Measurements from ENCODE around the gene IGFALS.

The IGFALS gene

GRCh38 chr16:1768061-1768766, 25.3 kb downstream of the IGFALS start:
- DNase-seq (ENCODE audit: insufficient read length) (no peak), FAIRE-seq (no peak)
- TF ChIP-seq TAF1 (IDR thresholded peaks at IDR 0.05; ENCODE audit: borderline replicate concordance, low read depth, low read length) (no peak), POLR2A (IDR thresholded peaks at IDR 0.05; ENCODE audit: low read depth, low read length) (no peak), POLR2AphosphoS5 (IDR thresholded peaks at IDR 0.05; ENCODE audit: low read depth, low read length) (no peak)

GRCh38 chr16:1767116-1767994, 26.1 kb downstream of the IGFALS start:
- no peak for FAIRE-seq
- TF ChIP-seq POLR2AphosphoS5 (IDR thresholded peaks at IDR 0.05; ENCODE audit: low read depth, low read length): no peak
- no peak for TF ChIP-seq TAF1 (IDR thresholded peaks at IDR 0.05; ENCODE audit: borderline replicate concordance, low read depth, low read length)
- TF ChIP-seq POLR2A (IDR thresholded peaks at IDR 0.05; ENCODE audit: low read depth, low read length): no peak
- no peak for DNase-seq (ENCODE audit: insufficient read length)

GRCh38 chr16:1766701-1767100, 26.8 kb downstream of the IGFALS start:
- DNase-seq (ENCODE audit: insufficient read length): no peak
- TF ChIP-seq POLR2A (IDR thresholded peaks at IDR 0.05; ENCODE audit: low read depth, low read length) (no peak), TAF1 (IDR thresholded peaks at IDR 0.05; ENCODE audit: borderline replicate concordance, low read depth, low read length) (no peak), POLR2AphosphoS5 (IDR thresholded peaks at IDR 0.05; ENCODE audit: low read depth, low read length) (no peak)
- no peak for FAIRE-seq

GRCh38 chr16:1766231-1766630, 27.3 kb downstream of the IGFALS start:
- DNase-seq (ENCODE audit: insufficient read length): no peak
- FAIRE-seq: no peak
- TF ChIP-seq POLR2A (IDR thresholded peaks at IDR 0.05; ENCODE audit: low read depth, low read length) (no peak), TAF1 (IDR thresholded peaks at IDR 0.05; ENCODE audit: borderline replicate concordance, low read depth, low read length) (no peak), POLR2AphosphoS5 (IDR thresholded peaks at IDR 0.05; ENCODE audit: low read depth, low read length) (no peak)

GRCh38 chr16:1765826-1766225, 27.7 kb downstream of the IGFALS start:
- FAIRE-seq (no peak), DNase-seq (ENCODE audit: insufficient read length) (no peak)
- TF ChIP-seq POLR2A (IDR thresholded peaks at IDR 0.05; ENCODE audit: low read depth, low read length) (no peak), TAF1 (IDR thresholded peaks at IDR 0.05; ENCODE audit: borderline replicate concordance, low read depth, low read length) (no peak), POLR2AphosphoS5 (IDR thresholded peaks at IDR 0.05; ENCODE audit: low read depth, low read length) (no peak)

- FAIRE-seq (no peak), DNase-seq (ENCODE audit: insufficient read length) (no peak)
- TF ChIP-seq POLR2AphosphoS5 (IDR thresholded peaks at IDR 0.05; ENCODE audit: low read depth, low read length) (no peak), TAF1 (IDR thresholded peaks at IDR 0.05; ENCODE audit: borderline replicate concordance, low read depth, low read length) (no peak), POLR2A (IDR thresholded peaks at IDR 0.05; ENCODE audit: low read depth, low read length) (no peak)
Observed at GRCh38 chr16:1764971-1765370, 28.5 kb downstream of the IGFALS start.

- no peak for TF ChIP-seq POLR2A (IDR thresholded peaks at IDR 0.05; ENCODE audit: low read depth, low read length)
- no peak for TF ChIP-seq TAF1 (IDR thresholded peaks at IDR 0.05; ENCODE audit: borderline replicate concordance, low read depth, low read length)
- TF ChIP-seq POLR2AphosphoS5 (IDR thresholded peaks at IDR 0.05; ENCODE audit: low read depth, low read length): no peak
- DNase-seq (ENCODE audit: insufficient read length): no peak
- no peak for FAIRE-seq
Observed at GRCh38 chr16:1763521-1764511, 29.7 kb downstream of the IGFALS start.

GRCh38 chr16:1762879-1763520, 30.5 kb downstream of the IGFALS start:
- TF ChIP-seq POLR2A (IDR thresholded peaks at IDR 0.05; ENCODE audit: low read depth, low read length): no peak
- TF ChIP-seq TAF1 (IDR thresholded peaks at IDR 0.05; ENCODE audit: borderline replicate concordance, low read depth, low read length): no peak
- no peak for TF ChIP-seq POLR2AphosphoS5 (IDR thresholded peaks at IDR 0.05; ENCODE audit: low read depth, low read length)
- no peak for FAIRE-seq
- DNase-seq (ENCODE audit: insufficient read length): no peak

GRCh38 chr16:1762196-1762878, 31.2 kb downstream of the IGFALS start:
- FAIRE-seq: no peak
- no peak for TF ChIP-seq POLR2AphosphoS5 (IDR thresholded peaks at IDR 0.05; ENCODE audit: low read depth, low read length)
- TF ChIP-seq TAF1 (IDR thresholded peaks at IDR 0.05; ENCODE audit: borderline replicate concordance, low read depth, low read length): no peak
- no peak for TF ChIP-seq POLR2A (IDR thresholded peaks at IDR 0.05; ENCODE audit: low read depth, low read length)
- DNase-seq (ENCODE audit: insufficient read length): no peak

- FAIRE-seq (no peak), DNase-seq (ENCODE audit: insufficient read length) (no peak)
- TF ChIP-seq TAF1 (IDR thresholded peaks at IDR 0.05; ENCODE audit: borderline replicate concordance, low read depth, low read length): no peak
- TF ChIP-seq POLR2AphosphoS5 (IDR thresholded peaks at IDR 0.05; ENCODE audit: low read depth, low read length): no peak
- no peak for TF ChIP-seq POLR2A (IDR thresholded peaks at IDR 0.05; ENCODE audit: low read depth, low read length)
Observed at GRCh38 chr16:1761751-1762150, 31.8 kb downstream of the IGFALS start.
